H1 (cell line): ENCODE data around the gene H6PD. TPM values are rescaled to one million over a fixed set of nuclear protein-coding genes. Genes with fewer than 3 reads are reported as not detected.

Experiments
- CTCF ChIA-PET: fragments of 300-600 bp; sonication (Branson Sonifier 250); formaldehyde crosslinking; loops from one replicate; lab custom pipeline; 2021; ENCODE audit not compliant: partially characterized antibody; lab: Charles Lee
- POLR2A ChIA-PET: fragments of 300-600 bp; sonication (Branson Sonifier 250); formaldehyde crosslinking; loops from one replicate; lab custom pipeline; 2021; ENCODE audit warnings: inconsistent platforms; ENCODE audit not compliant: partially characterized antibody; lab: Charles Lee
- DNase-seq, 2 experiments: peaks; one replicate each; pipeline versions ENCODE4 v3.0.0 to v3.0.0-alpha.2; 2010 to 2022; ENCODE audit warnings: low spot score in 2 of 2, low read depth in 1 of 2, mixed read lengths in 1 of 2
- FAIRE-seq: peaks from 2 replicates; lab custom pipeline; 2011; peaks lifted over from hg19 to GRCh38; lab: Jason Lieb, UNC
- H2AFZ ChIP-seq: 2 replicates; pipeline ENCODE4 v1.8.1; 2012; ENCODE audit warnings: low read length, inconsistent platforms
- H2AK5ac ChIP-seq: 2 replicates; pipeline ENCODE4 v1.6.1; 2013; ENCODE audit warnings: low read depth, low read length
- H2BK120ac ChIP-seq: replicated peaks from 2 replicates; pipeline ENCODE3; 2013; ENCODE audit warnings: low read depth, low read length, inconsistent platforms
- H2BK12ac ChIP-seq: 2 replicates; pipeline ENCODE4 v1.6.1; 2013; ENCODE audit warnings: low read depth, low read length
- H2BK15ac ChIP-seq: 2 replicates; pipeline ENCODE4 v1.6.1; 2013; ENCODE audit warnings: low read length
- H2BK20ac ChIP-seq: 2 replicates; pipeline ENCODE4 v1.6.1; 2013; ENCODE audit warnings: low read length
- H2BK5ac ChIP-seq: 2 replicates; pipeline ENCODE4 v1.6.1; 2013; ENCODE audit warnings: low read depth, low read length
- H3K14ac ChIP-seq: 2 replicates; pipeline ENCODE4 v1.6.1; 2013; ENCODE audit warnings: inconsistent platforms; ENCODE audit not compliant: insufficient read length
- H3K18ac ChIP-seq: 2 replicates; pipeline ENCODE4 v1.6.1; 2013; ENCODE audit warnings: low read length; ENCODE audit errors: extremely low read depth
- H3K23ac ChIP-seq: 2 replicates; pipeline ENCODE4 v1.6.1; 2013; ENCODE audit warnings: inconsistent platforms; ENCODE audit not compliant: insufficient read length
- H3K23me2 ChIP-seq: 2 replicates; pipeline ENCODE4 v1.6.1; 2013; ENCODE audit warnings: low read depth, low read length
- H3K27ac ChIP-seq: 2 replicates; pipeline ENCODE4 v1.6.1; 2011; ENCODE audit warnings: low read depth, low read length, inconsistent platforms
- H3K27me3 ChIP-seq, 4 experiments: replicated peaks in 1 of 4; 1 replicate in 1 of 4; 2 replicates in 3 of 4; pipeline versions ENCODE4 v1.6.1 to v1.8.1; 2011 to 2013; ENCODE audit warnings: low read length in 3 of 4, mild to moderate bottlenecking in 3 of 4, inconsistent platforms in 2 of 4, mixed read lengths in 2 of 4, moderate library complexity in 1 of 4; ENCODE audit not compliant: control insufficient read depth in 3 of 4, insufficient read depth in 3 of 4; ENCODE audit errors: extremely low read depth in 1 of 4
- H3K36me3 ChIP-seq, 4 experiments: 2 replicates each; pipeline versions ENCODE4 v1.6.1 to v1.8.1; 2011 to 2013; ENCODE audit warnings: mild to moderate bottlenecking in 4 of 4, low read length in 3 of 4, moderate library complexity in 2 of 4, control low read depth in 1 of 4, inconsistent platforms in 1 of 4; ENCODE audit not compliant: insufficient read depth in 4 of 4, control insufficient read depth in 2 of 4
- H3K4ac ChIP-seq: replicated peaks from 2 replicates; pipeline ENCODE3; 2013; ENCODE audit warnings: low read length, low read depth, mixed read lengths, inconsistent platforms; ENCODE audit not compliant: insufficient read length
- H3K4me1 ChIP-seq, 4 experiments: replicated peaks in 1 of 4; 1 replicate in 1 of 4; 2 replicates in 3 of 4; pipeline versions ENCODE4 v1.6.1 to v1.8.1; 2011 to 2013; ENCODE audit warnings: low read length in 3 of 4, inconsistent platforms in 2 of 4, mixed read lengths in 1 of 4; ENCODE audit not compliant: insufficient read depth in 4 of 4, control insufficient read depth in 3 of 4
- H3K4me2 ChIP-seq, 2 experiments: 2 replicates each; pipeline versions ENCODE4 v1.6.1 to v1.8.1; 2011 to 2013; ENCODE audit warnings: low read depth in 2 of 2, low read length in 2 of 2, control low read depth in 1 of 2, inconsistent platforms in 1 of 2, mild to moderate bottlenecking in 1 of 2; ENCODE audit not compliant: insufficient read depth in 1 of 2
- H3K4me3 ChIP-seq, 4 experiments: fragments of 200-600, 300-600 bp in 1 of 4; sonication (generic), shearing (Covaris generic), sonication (Bioruptor Twin) in 1 of 4; 2 replicates each; pipeline versions ENCODE4 v1.5.1 to v1.8.1; 2011 to 2016; ENCODE audit warnings: low read length in 4 of 4, low read depth in 3 of 4, control low read depth in 2 of 4, inconsistent platforms in 2 of 4, mild to moderate bottlenecking in 2 of 4, mixed read lengths in 1 of 4, moderate library complexity in 1 of 4; ENCODE audit not compliant: insufficient read depth in 2 of 4; ENCODE audit errors: extremely low read depth in 1 of 4
- H3K56ac ChIP-seq: replicated peaks from 2 replicates; pipeline ENCODE3; 2013; ENCODE audit warnings: low read depth, mild to moderate bottlenecking, mixed read lengths, low read length, inconsistent platforms; ENCODE audit not compliant: insufficient read length
- H3K79me1 ChIP-seq: 2 replicates; pipeline ENCODE4 v1.6.1; 2013; ENCODE audit warnings: low read depth, low read length, control low read depth
- H3K79me2 ChIP-seq, 2 experiments: 2 replicates each; pipeline versions ENCODE4 v1.6.1 to v1.8.1; 2012 to 2013; ENCODE audit warnings: low read length in 2 of 2, mild to moderate bottlenecking in 2 of 2, inconsistent platforms in 1 of 2; ENCODE audit not compliant: insufficient read depth in 2 of 2, control insufficient read depth in 1 of 2
- H3K9ac ChIP-seq, 4 experiments: replicated peaks in 1 of 4; 1 replicate in 1 of 4; 2 replicates in 3 of 4; pipeline versions ENCODE4 v1.6.1 to v1.8.1; 2011 to 2013; ENCODE audit warnings: low read depth in 3 of 4, low read length in 3 of 4, control low read depth in 2 of 4, mild to moderate bottlenecking in 2 of 4, moderate library complexity in 2 of 4, inconsistent platforms in 1 of 4; ENCODE audit errors: extremely low read depth in 1 of 4
- H3K9me3 ChIP-seq, 2 experiments: 2 replicates each; pipeline versions ENCODE4 v1.6.1 to v1.8.1; 2012 to 2013; ENCODE audit warnings: mild to moderate bottlenecking in 2 of 2, moderate library complexity in 2 of 2, control low read depth in 1 of 2, inconsistent platforms in 1 of 2, low read depth in 1 of 2, low read length in 1 of 2, mixed read lengths in 1 of 2; ENCODE audit not compliant: insufficient read depth in 2 of 2
- H4K20me1 ChIP-seq, 2 experiments: replicated peaks in 1 of 2; 2 replicates each; pipeline versions ENCODE3 to v1.8.1; 2011 to 2013; ENCODE audit warnings: inconsistent platforms in 2 of 2, low read length in 2 of 2, mild to moderate bottlenecking in 1 of 2; ENCODE audit not compliant: insufficient read depth in 2 of 2, control insufficient read depth in 1 of 2
- H4K5ac ChIP-seq: 2 replicates; pipeline ENCODE4 v1.6.1; 2013; ENCODE audit warnings: low read length, low read depth, mixed read lengths, inconsistent platforms; ENCODE audit not compliant: insufficient read length
- H4K8ac ChIP-seq: 2 replicates; pipeline ENCODE4 v1.8.0; 2013; ENCODE audit warnings: mild to moderate bottlenecking, moderate library complexity, low read length, inconsistent platforms; ENCODE audit not compliant: insufficient read depth; ENCODE audit errors: extremely low read depth
- H4K91ac ChIP-seq: replicated peaks from 2 replicates; pipeline ENCODE3; 2013; ENCODE audit warnings: low read length, mixed read lengths, inconsistent platforms; ENCODE audit not compliant: insufficient read length
- BCL11A ChIP-seq, 2 experiments: IDR thresholded peaks; one replicate each; pipeline ENCODE4 v1.6.1; 2011; ENCODE audit warnings: low read depth in 2 of 2, low read length in 2 of 2, mild to moderate bottlenecking in 2 of 2
- CBX5 ChIP-seq: fragments of 300-800, 300-1000 bp; sonication (generic); IDR thresholded peaks from 2 replicates; pipeline ENCODE4 v1.7.1; 2016; ENCODE audit warnings: antibody characterized with exemption, low read length, low read depth
- CTBP2 ChIP-seq: IDR thresholded peaks from 2 replicates; pipeline ENCODE4 v1.7.0; 2011; ENCODE audit warnings: borderline replicate concordance, mild to moderate bottlenecking, moderate library complexity, mixed read lengths, low read length; ENCODE audit not compliant: insufficient read depth, insufficient read length
- FOSL1 ChIP-seq: IDR thresholded peaks from 2 replicates; pipeline ENCODE4 v1.6.1; 2011; ENCODE audit warnings: mild to moderate bottlenecking, low read depth, low read length, moderate library complexity; ENCODE audit not compliant: insufficient read depth
- HDAC2 ChIP-seq, 2 experiments: fragments of 300-600 bp in 1 of 2; sonication (generic) in 1 of 2; IDR thresholded peaks; 2 replicates each; pipeline ENCODE4 v1.6.1; 2011 to 2012; ENCODE audit warnings: low read depth in 2 of 2, low read length in 2 of 2, mild to moderate bottlenecking in 2 of 2, moderate library complexity in 2 of 2, borderline replicate concordance in 1 of 2, inconsistent platforms in 1 of 2
- PHF8 ChIP-seq: fragments of 200-600 bp; sonication (generic); conservative IDR thresholded peaks from 2 replicates; pipeline ENCODE4 v1.7.1; 2012; ENCODE audit warnings: low read depth, mild to moderate bottlenecking, inconsistent platforms, low read length, moderate library complexity
- POU5F1 ChIP-seq: IDR thresholded peaks from 2 replicates; pipeline ENCODE4 v1.6.1; 2011; ENCODE audit warnings: low read depth, mild to moderate bottlenecking, low read length, moderate library complexity
- RNF2 ChIP-seq: fragments of 200-900, 300-1000 bp; sonication (generic); IDR thresholded peaks from 2 replicates; pipeline ENCODE4 v1.7.1; 2016; ENCODE audit warnings: borderline replicate concordance, low read depth, mild to moderate bottlenecking, antibody characterized with exemption, low read length; ENCODE audit not compliant: poor library complexity, severe bottlenecking; ENCODE audit errors: missing control alignments
- SP1 ChIP-seq: IDR thresholded peaks from 2 replicates; pipeline ENCODE4 v1.6.1; 2011; ENCODE audit warnings: low read depth, low read length
- TEAD4 ChIP-seq: IDR thresholded peaks from 2 replicates; pipeline ENCODE4 v1.6.1; 2012; ENCODE audit warnings: low read depth, low read length, inconsistent platforms, mixed read lengths
- YY1 ChIP-seq: IDR thresholded peaks from 2 replicates; pipeline ENCODE4 v1.6.1; 2011; ENCODE audit warnings: low read depth, mild to moderate bottlenecking, low read length
- WGBS, 2 experiments: shearing (Covaris generic) in 1 of 2; methylation state at CpG; one replicate each; pipeline versions ENCODE4 v1.1.6 to v1.1.7; 2013 to 2015; ENCODE audit warnings: low lambda C conversion rate in 2 of 2, mixed read lengths in 2 of 2, inconsistent platforms in 1 of 2, low coverage in 1 of 2, missing lambda C conversion rate in 1 of 2; ENCODE audit not compliant: insufficient replicate concordance in 2 of 2, insufficient coverage in 1 of 2, insufficient read length in 1 of 2; ENCODE audit errors: extremely low coverage in 1 of 2, missing lambda C conversion rate in 1 of 2; 5-methylcytosine and 5-hydroxymethylcytosine counted together
- polyA plus RNA-seq, 7 experiments: library from polyadenylated mRNA; depleted of rRNA in 3 of 7; stranded (reverse) in 5 of 7; unstranded in 2 of 7; fragments of >200 nt in 5 of 7; fragments of 200-250 nt in 2 of 7; gene quantifications; 1 replicate in 5 of 7; 2 replicates in 1 of 7; 4 replicates in 1 of 7; pipeline versions ENCODE4 v1.2.1 to v1.2.3, GENCODE V29; 2011 to 2013; ENCODE audit warnings: missing spikeins in 2 of 7, mixed read lengths in 2 of 7
- total RNA-seq: library from RNA; stranded (reverse); fragmentation: NEBNext Ultra II Directional; extraction: Animal tissue kit (Norgen Biotek cat#: 25700); gene quantifications from 2 replicates; pipeline ENCODE4 v1.2.1, GENCODE V29; 2021
- TF ChIP-seq, protein P1 (sequence below): IDR thresholded peaks from 2 replicates; pipeline ENCODE4 v1.6.1; 2012; ENCODE audit warnings: inconsistent platforms

Gene H6PD
- total and polyA plus RNA-seq, 2 of the 8 experiments (the other 6 are each of a cell fraction or from before 2014, with no cell fraction given): 3.6 to 3.8 TPM

- peak; percentile 60 for FAIRE-seq
- no peak overlapping the region for H2AK5ac ChIP-seq
- H4K91ac ChIP-seq: no peak overlapping the region
- no peaks in the 10 kb centered on the region; a peak in 1 of 4 replicates for H3K79me2 ChIP-seq
- POLR2A ChIA-PET: interaction anchor here (1.0 to 1.4 kb wide), 5 partner anchors 11 to 222 kb away, joined by 3 to 5 read pairs (median 3); no protein-coding TSS in a partner anchor
- H3K56ac ChIP-seq: no peak overlapping the region
- H3K23me2 ChIP-seq: 0 out of 2 replicates have a peak, but pooled peaks cover 2% of the 10 kb centered on the region
- H2AFZ ChIP-seq: no peak overlapping the region
- no peak overlapping the region for H3K4ac ChIP-seq
- no peak overlapping the region; the same call in 1 of the 2 replicates for H3K27ac ChIP-seq
- peak overlapping the region in 1 of 4 experiments; percentile 33; a peak in 2 of 8 replicates for H3K4me3 ChIP-seq
- H3K79me1 ChIP-seq: no peaks in the 10 kb centered on the region
- 9% methylated on average over 8 of the region's 8 CpGs; no CpG with 5 or more reads in 1 of the 2 experiments for WGBS, 2 experiments
- H2BK120ac ChIP-seq: no peak overlapping the region
- no peaks in the 10 kb centered on the region for H3K27me3 ChIP-seq
- H3K18ac ChIP-seq: no peak overlapping the region
- peaks cover 0 to 1% of the 10 kb centered on the region in 2 experiments for H4K20me1 ChIP-seq
- H3K36me3 ChIP-seq: no peaks in the 10 kb centered on the region
- H4K8ac ChIP-seq: no peak overlapping the region
- H3K23ac ChIP-seq: no peak overlapping the region
- H2BK15ac ChIP-seq: no peak overlapping the region
- no peak for DNase-seq
- H2BK5ac ChIP-seq: no peak overlapping the region
- no peaks in the 10 kb centered on the region for H3K9me3 ChIP-seq
- H3K14ac ChIP-seq: no peak overlapping the region
- CTCF ChIA-PET: interaction anchor here (0.8 to 12.2 kb wide), 7 partner anchors 9 to 255 kb away, joined by 3 to 118 read pairs (median 5); partner anchors contain the start of gene H6PD
- peaks cover 17 to 35% (median 30%) of the 10 kb centered on the region in 4 experiments for H3K4me1 ChIP-seq
- no peak overlapping the region for H2BK12ac ChIP-seq
- H3K4me2 ChIP-seq: peak overlapping the region; percentile 46 to 55
- no peak overlapping the region for H3K9ac ChIP-seq
- H2BK20ac ChIP-seq: no peak overlapping the region
- no peak overlapping the region for H4K5ac ChIP-seq
- no peak for TF ChIP-seq RNF2
- no peak for TF ChIP-seq FOSL1
- TF ChIP-seq BCL11A (IDR thresholded peaks at IDR 0.05; ENCODE audit: low read depth in 2 of 2, low read length in 2 of 2): peak; percentile 24 to 91
- peak; percentile 68 for TF ChIP-seq SP1
- TF ChIP-seq HDAC2 (IDR thresholded peaks at IDR 0.05; ENCODE audit: borderline replicate concordance in 1 of 2, low read depth in 2 of 2, low read length in 2 of 2): peak; percentile 53 to 87; a peak in 2 of 4 replicates
- TF ChIP-seq CBX5: no peak
- TF ChIP-seq, protein P1, sequence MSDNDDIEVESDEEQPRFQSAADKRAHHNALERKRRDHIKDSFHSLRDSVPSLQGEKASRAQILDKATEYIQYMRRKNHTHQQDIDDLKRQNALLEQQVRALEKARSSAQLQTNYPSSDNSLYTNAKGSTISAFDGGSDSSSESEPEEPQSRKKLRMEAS: peak; percentile 25; the same call in 1 of the 2 replicates
- 0 out of 2 replicates have a peak, but pooled peaks have one; percentile 10 for TF ChIP-seq POU5F1
- TF ChIP-seq PHF8: no peak
- 0 out of 2 replicates have a peak, but pooled peaks have one; percentile 38 for TF ChIP-seq YY1
- peak; percentile 49; the same call in 1 of the 2 replicates for TF ChIP-seq TEAD4
- TF ChIP-seq CTBP2: peak; percentile 57
These were observed 18.4 kb downstream of the H6PD start for GRCh38 chr1:9253004-9253403.
